Measurements from ENCODE around the gene AFAP1L2.

AFAP1L2 gene

DNA sequence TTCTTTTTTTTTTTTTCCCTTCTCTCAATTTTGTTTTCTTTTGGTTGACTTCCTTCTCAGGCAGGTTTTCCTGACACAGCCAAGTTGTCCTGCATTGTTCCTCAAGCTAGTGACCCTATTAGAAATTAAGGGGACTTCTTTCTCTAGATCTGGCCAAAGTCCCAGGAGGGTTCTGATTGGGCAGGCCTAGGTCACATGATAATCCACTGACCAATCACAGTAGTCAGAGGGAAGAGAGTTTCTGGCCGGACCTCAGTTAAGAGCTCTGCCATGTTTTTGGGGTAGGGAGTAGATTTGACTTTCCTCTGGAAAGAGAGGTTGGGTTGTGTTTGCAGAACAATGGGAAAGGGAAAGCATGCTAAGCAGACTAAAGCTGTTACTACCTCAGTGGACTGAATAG lies 149.1 kb downstream of the AFAP1L2 start:
- TF ChIP-seq, protein P1, sequence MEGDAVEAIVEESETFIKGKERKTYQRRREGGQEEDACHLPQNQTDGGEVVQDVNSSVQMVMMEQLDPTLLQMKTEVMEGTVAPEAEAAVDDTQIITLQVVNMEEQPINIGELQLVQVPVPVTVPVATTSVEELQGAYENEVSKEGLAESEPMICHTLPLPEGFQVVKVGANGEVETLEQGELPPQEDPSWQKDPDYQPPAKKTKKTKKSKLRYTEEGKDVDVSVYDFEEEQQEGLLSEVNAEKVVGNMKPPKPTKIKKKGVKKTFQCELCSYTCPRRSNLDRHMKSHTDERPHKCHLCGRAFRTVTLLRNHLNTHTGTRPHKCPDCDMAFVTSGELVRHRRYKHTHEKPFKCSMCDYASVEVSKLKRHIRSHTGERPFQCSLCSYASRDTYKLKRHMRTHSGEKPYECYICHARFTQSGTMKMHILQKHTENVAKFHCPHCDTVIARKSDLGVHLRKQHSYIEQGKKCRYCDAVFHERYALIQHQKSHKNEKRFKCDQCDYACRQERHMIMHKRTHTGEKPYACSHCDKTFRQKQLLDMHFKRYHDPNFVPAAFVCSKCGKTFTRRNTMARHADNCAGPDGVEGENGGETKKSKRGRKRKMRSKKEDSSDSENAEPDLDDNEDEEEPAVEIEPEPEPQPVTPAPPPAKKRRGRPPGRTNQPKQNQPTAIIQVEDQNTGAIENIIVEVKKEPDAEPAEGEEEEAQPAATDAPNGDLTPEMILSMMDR (conservative IDR thresholded peaks at IDR 0.05): no peak
- no peak overlapping the region for H3K27ac ChIP-seq

DNA sequence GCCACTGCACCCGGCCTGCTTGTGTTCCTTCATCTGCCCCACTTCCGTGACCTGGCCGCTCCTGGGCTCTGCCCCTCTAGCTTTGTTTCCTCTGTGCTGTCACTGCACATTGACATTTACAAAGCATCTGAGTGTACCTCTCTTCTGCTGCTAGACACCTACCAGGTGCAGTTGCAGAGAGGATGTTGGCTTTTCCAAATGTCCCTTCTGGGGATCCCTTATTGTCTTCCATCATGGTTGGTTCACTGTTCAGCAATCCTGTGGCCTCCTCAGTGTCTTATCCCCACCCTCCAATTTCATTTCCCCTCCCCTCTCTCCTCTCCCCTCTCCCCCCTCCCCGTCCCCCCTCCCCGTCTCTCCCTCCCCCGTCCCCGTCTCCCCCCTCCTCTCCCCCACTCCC lies 151.4 kb downstream of the AFAP1L2 start:
- H3K27ac ChIP-seq: no peak overlapping the region
- TF ChIP-seq, protein P1 (conservative IDR thresholded peaks at IDR 0.05): no peak

DNA sequence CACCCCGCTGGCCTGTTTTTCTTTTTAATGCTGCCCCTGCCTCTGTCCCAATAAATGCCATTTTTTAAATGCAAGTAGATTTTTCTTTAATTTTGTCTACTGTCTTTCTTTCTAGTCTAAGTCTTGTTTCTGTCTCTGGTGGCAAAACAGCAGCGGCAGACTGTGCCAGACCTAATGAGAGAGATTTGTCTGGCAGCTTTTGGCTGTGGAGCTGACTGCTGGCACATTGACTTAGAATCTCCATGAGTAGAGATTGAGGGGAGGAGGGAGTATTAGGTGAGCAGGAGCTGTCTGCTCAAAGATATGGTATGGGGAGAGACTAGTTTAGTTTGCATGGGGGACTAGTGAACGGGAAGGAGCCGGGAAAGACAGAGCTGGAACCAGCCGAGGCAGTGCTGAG lies 152.2 kb downstream of the AFAP1L2 start:
- TF ChIP-seq, protein P1 (conservative IDR thresholded peaks at IDR 0.05): no peak
- no peak overlapping the region for H3K27ac ChIP-seq

DNA sequence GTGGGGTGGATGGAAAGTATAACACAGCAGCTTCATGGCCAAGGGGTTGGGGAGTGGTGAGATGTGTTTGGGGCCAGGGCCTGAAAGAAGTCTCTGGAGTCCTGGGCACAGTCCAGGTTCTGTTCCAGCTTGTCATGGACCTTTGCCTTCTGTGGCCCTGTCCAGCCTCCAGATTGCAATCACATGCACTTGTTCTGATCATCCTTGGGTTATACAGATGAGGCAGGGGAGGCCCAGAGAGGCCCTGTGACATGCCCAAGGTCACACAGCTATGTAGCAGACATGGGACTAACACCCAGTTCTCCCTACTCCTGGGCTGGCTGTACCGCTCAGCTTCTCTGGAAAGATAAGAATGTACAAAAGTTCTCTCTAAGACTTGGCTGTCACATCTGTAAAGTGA lies 153.6 kb downstream of the AFAP1L2 start:
- TF ChIP-seq, protein P1 (conservative IDR thresholded peaks at IDR 0.05): no peak
- no peak overlapping the region; the same call in 1 of the 2 replicates for H3K27ac ChIP-seq

DNA sequence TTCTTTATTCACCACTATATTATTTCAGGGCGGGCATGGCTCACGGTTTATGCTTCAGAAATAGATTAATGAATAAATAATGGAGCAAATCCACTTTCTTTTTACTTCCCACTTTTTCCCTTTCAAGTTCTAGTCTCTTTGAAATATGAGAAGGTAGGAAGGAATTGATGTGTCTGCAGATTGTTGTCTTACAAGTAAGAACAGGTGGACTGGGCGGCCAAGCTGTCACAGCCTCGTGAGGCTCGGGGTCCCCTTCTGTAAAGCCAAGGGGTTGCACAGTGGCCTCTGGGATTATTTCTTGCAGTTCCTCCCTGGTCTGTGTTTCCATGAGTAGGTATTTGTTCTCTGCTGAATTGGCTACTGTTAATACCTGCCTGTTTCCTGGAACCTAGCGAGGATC lies 154.1 kb downstream of the AFAP1L2 start:
- TF ChIP-seq, protein P1 (conservative IDR thresholded peaks at IDR 0.05): no peak
- H3K27ac ChIP-seq: peak overlapping the region; percentile 4; the same call in 1 of the 2 replicates

DNA sequence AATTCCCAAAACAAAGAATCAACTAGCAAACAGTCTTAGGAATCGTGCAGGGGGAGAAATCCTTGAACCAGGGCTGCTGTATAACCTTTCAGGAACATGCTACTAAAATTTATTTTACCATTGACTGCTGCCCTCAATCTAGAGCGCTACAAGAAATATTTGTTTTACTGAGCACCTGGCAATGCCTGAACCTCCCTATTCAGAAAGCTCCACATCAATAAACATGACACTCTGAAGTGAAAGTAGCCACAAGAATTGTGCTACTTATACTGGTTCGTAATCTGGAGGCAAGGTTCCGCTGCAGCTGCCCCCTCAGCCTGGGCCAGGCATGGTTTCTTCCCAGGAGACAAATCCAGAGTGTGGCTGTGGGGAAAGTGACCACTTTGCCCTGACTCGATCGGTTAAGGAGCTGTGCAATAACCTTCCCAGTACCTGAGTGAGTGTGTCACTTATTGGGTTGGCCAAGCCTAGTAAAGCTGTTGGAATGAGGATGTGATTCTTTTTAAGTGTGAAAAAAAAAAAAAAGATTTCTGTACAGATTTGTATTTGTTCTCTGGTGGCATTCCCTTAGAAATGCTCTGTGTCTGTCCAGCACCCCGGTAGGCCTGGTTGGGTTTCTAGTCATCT lies 157.5 kb downstream of the AFAP1L2 start:
- TF ChIP-seq, protein P1 (conservative IDR thresholded peaks at IDR 0.05): no peak
- H3K27ac ChIP-seq: peak overlapping the region; percentile 9; the same call in 1 of the 2 replicates

DNA sequence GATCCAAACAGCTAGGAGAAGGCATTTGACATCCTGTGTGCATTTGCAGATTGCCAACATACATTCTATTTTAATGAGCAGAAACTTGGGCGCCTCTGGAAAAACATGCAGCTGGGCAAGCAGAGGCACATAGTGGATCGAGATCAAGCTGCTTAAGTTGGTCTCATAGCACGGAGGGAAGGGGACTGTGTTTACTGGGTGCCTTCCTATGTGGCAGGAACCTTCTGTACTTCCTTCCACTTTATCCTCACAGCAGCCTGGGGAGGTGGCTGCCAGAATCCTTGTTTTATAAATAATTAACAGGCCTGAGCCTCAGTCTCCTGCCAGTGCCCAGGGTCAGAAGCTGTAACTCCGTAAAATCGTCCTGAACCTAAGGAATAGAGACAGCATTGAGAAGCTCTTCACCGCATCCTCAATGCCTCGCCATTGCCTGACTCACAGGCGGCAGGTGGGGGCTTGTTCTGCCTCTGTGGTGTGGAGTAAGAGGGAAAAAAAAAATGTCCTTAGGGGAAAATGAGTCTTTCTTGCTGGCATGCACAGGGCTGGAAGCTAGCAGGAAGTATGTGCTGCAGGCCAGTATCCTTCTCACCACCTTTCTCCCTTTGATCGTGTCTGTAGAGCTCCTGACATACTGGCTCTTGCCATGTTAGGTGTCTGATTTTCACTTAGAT lies 159.0 kb downstream of the AFAP1L2 start:
- H3K27ac ChIP-seq: peak overlapping the region; percentile 96
- TF ChIP-seq, protein P1 (conservative IDR thresholded peaks at IDR 0.05): no peak

Measured in VCaP (cell line).